ENCODE measurements around the gene SLC10A6. TPM values are rescaled to one million over a fixed set of nuclear protein-coding genes. Genes with fewer than 3 reads are reported as not detected.
"Not testable (repeated sequence)": the region's sequence is repeated elsewhere in the genome, so short reads cannot be mapped to it uniquely, and the experiment has no call there.

The SLC10A6 gene
- total and polyA plus RNA-seq, 2 donors, result 0.05 to 0.16 TPM

- Histone ChIP-seq H3K9me3 (ENCODE audit: control insufficient read depth in 2 of 2, insufficient read depth in 1 of 2, low read length in 1 of 2) (no peaks in the 10 kb centered on the region), H3K4me1 (ENCODE audit: control insufficient read depth in 2 of 2, insufficient read depth in 2 of 2, low read length in 2 of 2) (peaks cover 5 to 8% of the 10 kb centered on the region in 2 donors), H3K36me3 (ENCODE audit: control insufficient read depth in 2 of 2, insufficient read depth in 2 of 2, low read length in 1 of 2) (no peaks in the 10 kb centered on the region), H3K27me3 (ENCODE audit: control insufficient read depth in 2 of 2, insufficient read depth in 1 of 2, low read length in 1 of 2) (peaks cover 0 to 13% of the 10 kb centered on the region in 2 donors), H3K27ac (ENCODE audit: low read depth in 1 of 2, low read length in 1 of 2) (no peak overlapping the region), H3K4me3 (ENCODE audit: low read length in 2 of 2) (no peak overlapping the region)
- DNase-seq (ENCODE audit: low read depth in 6 of 9, low spot score in 9 of 9), result no peak
- 95% methylated on average over 7 of the region's 7 CpGs for WGBS
Observed at GRCh38 chr4:86890790-86891189, 41.6 kb upstream of the SLC10A6 start.

GRCh38 chr4:86879641-86880040, 30.5 kb upstream of the SLC10A6 start:
- Histone ChIP-seq H3K27me3 (ENCODE audit: control insufficient read depth in 2 of 2, insufficient read depth in 1 of 2, low read length in 1 of 2) (no peaks in the 10 kb centered on the region), H3K4me3 (ENCODE audit: low read length in 2 of 2) (no peak overlapping the region), H3K9me3 (ENCODE audit: control insufficient read depth in 2 of 2, insufficient read depth in 1 of 2, low read length in 1 of 2) (peaks cover 0 to 5% of the 10 kb centered on the region in 2 donors), H3K36me3 (ENCODE audit: control insufficient read depth in 2 of 2, insufficient read depth in 2 of 2, low read length in 1 of 2) (no peaks in the 10 kb centered on the region), H3K4me1 (ENCODE audit: control insufficient read depth in 2 of 2, insufficient read depth in 2 of 2, low read length in 2 of 2) (no peaks in the 10 kb centered on the region), H3K27ac (ENCODE audit: low read depth in 1 of 2, low read length in 1 of 2) (no peak overlapping the region)
- 89% methylated on average over 1 of the region's 1 CpG for WGBS
- DNase-seq (ENCODE audit: low read depth in 6 of 9, low spot score in 9 of 9), result no peak

GRCh38 chr4:86878640-86879039, 29.5 kb upstream of the SLC10A6 start:
- Histone ChIP-seq H3K4me1 (ENCODE audit: control insufficient read depth in 2 of 2, insufficient read depth in 2 of 2, low read length in 2 of 2) (no peaks in the 10 kb centered on the region), H3K36me3 (ENCODE audit: control insufficient read depth in 2 of 2, insufficient read depth in 2 of 2, low read length in 1 of 2) (no peaks in the 10 kb centered on the region), H3K27ac (ENCODE audit: low read depth in 1 of 2, low read length in 1 of 2) (no peak overlapping the region), H3K27me3 (ENCODE audit: control insufficient read depth in 2 of 2, insufficient read depth in 1 of 2, low read length in 1 of 2) (no peaks in the 10 kb centered on the region), H3K9me3 (ENCODE audit: control insufficient read depth in 2 of 2, insufficient read depth in 1 of 2, low read length in 1 of 2) (peaks cover 0 to 5% of the 10 kb centered on the region in 2 donors), H3K4me3 (ENCODE audit: low read length in 2 of 2) (no peak overlapping the region)
- no peak for DNase-seq (ENCODE audit: low read depth in 6 of 9, low spot score in 9 of 9)
- 97% methylated on average over 2 of the region's 2 CpGs for WGBS

GRCh38 chr4:86876894-86877685, 27.9 kb upstream of the SLC10A6 start:
- no peak overlapping the region for H3K27ac ChIP-seq (ENCODE audit: low read depth in 1 of 2, low read length in 1 of 2)
- 97% methylated on average over 4 of the region's 4 CpGs for WGBS
- H3K4me3 ChIP-seq (ENCODE audit: low read length in 2 of 2), result no peak overlapping the region
- no peak for DNase-seq (ENCODE audit: low read depth in 6 of 9, low spot score in 9 of 9)
- peaks cover 0 to 5% of the 10 kb centered on the region in 2 donors for H3K9me3 ChIP-seq (ENCODE audit: control insufficient read depth in 2 of 2, insufficient read depth in 1 of 2, low read length in 1 of 2)
- H3K27me3 ChIP-seq (ENCODE audit: control insufficient read depth in 2 of 2, insufficient read depth in 1 of 2, low read length in 1 of 2), result no peaks in the 10 kb centered on the region
- H3K36me3 ChIP-seq (ENCODE audit: control insufficient read depth in 2 of 2, insufficient read depth in 2 of 2, low read length in 1 of 2), result no peaks in the 10 kb centered on the region
- no peaks in the 10 kb centered on the region for H3K4me1 ChIP-seq (ENCODE audit: control insufficient read depth in 2 of 2, insufficient read depth in 2 of 2, low read length in 2 of 2)

- not testable (repeated sequence) for H3K4me3 ChIP-seq (ENCODE audit: low read length in 2 of 2); H3K4me1 ChIP-seq (ENCODE audit: control insufficient read depth in 2 of 2, insufficient read depth in 2 of 2, low read length in 2 of 2); H3K27me3 ChIP-seq (ENCODE audit: control insufficient read depth in 2 of 2, insufficient read depth in 1 of 2, low read length in 1 of 2); DNase-seq (ENCODE audit: low read depth in 6 of 9, low spot score in 9 of 9); H3K27ac ChIP-seq (ENCODE audit: low read depth in 1 of 2, low read length in 1 of 2); H3K9me3 ChIP-seq (ENCODE audit: control insufficient read depth in 2 of 2, insufficient read depth in 1 of 2, low read length in 1 of 2); H3K36me3 ChIP-seq (ENCODE audit: control insufficient read depth in 2 of 2, insufficient read depth in 2 of 2, low read length in 1 of 2)
- WGBS, result 96% methylated on average over 4 of the region's 4 CpGs
Observed at GRCh38 chr4:86875436-86875835, 26.3 kb upstream of the SLC10A6 start.

- DNase-seq (ENCODE audit: low read depth in 6 of 9, low spot score in 9 of 9), result no peak
- Histone ChIP-seq H3K9me3 (ENCODE audit: control insufficient read depth in 2 of 2, insufficient read depth in 1 of 2, low read length in 1 of 2) (no peaks in the 10 kb centered on the region), H3K27me3 (ENCODE audit: control insufficient read depth in 2 of 2, insufficient read depth in 1 of 2, low read length in 1 of 2) (no peaks in the 10 kb centered on the region), H3K27ac (ENCODE audit: low read depth in 1 of 2, low read length in 1 of 2) (no peak overlapping the region), H3K36me3 (ENCODE audit: control insufficient read depth in 2 of 2, insufficient read depth in 2 of 2, low read length in 1 of 2) (no peaks in the 10 kb centered on the region), H3K4me3 (ENCODE audit: low read length in 2 of 2) (no peak overlapping the region), H3K4me1 (ENCODE audit: control insufficient read depth in 2 of 2, insufficient read depth in 2 of 2, low read length in 2 of 2) (no peaks in the 10 kb centered on the region)
- WGBS, result 93% methylated on average over 4 of the region's 4 CpGs
Observed at GRCh38 chr4:86872135-86872534, 23.0 kb upstream of the SLC10A6 start.

- no peak for DNase-seq (ENCODE audit: low read depth in 6 of 9, low spot score in 9 of 9)
- no peaks in the 10 kb centered on the region for H3K9me3 ChIP-seq (ENCODE audit: control insufficient read depth in 2 of 2, insufficient read depth in 1 of 2, low read length in 1 of 2)
- H3K4me1 ChIP-seq (ENCODE audit: control insufficient read depth in 2 of 2, insufficient read depth in 2 of 2, low read length in 2 of 2), result no peaks in the 10 kb centered on the region
- H3K27ac ChIP-seq (ENCODE audit: low read depth in 1 of 2, low read length in 1 of 2), result no peak overlapping the region
- H3K27me3 ChIP-seq (ENCODE audit: control insufficient read depth in 2 of 2, insufficient read depth in 1 of 2, low read length in 1 of 2), result no peaks in the 10 kb centered on the region
- H3K36me3 ChIP-seq (ENCODE audit: control insufficient read depth in 2 of 2, insufficient read depth in 2 of 2, low read length in 1 of 2), result no peaks in the 10 kb centered on the region
- no peak overlapping the region for H3K4me3 ChIP-seq (ENCODE audit: low read length in 2 of 2)
- 53% methylated on average over 9 of the region's 9 CpGs for WGBS
Observed at GRCh38 chr4:86870442-86871069, 21.4 kb upstream of the SLC10A6 start.

- Histone ChIP-seq H3K36me3 (ENCODE audit: control insufficient read depth in 2 of 2, insufficient read depth in 2 of 2, low read length in 1 of 2) (no peaks in the 10 kb centered on the region), H3K4me1 (ENCODE audit: control insufficient read depth in 2 of 2, insufficient read depth in 2 of 2, low read length in 2 of 2) (no peaks in the 10 kb centered on the region), H3K9me3 (ENCODE audit: control insufficient read depth in 2 of 2, insufficient read depth in 1 of 2, low read length in 1 of 2) (no peaks in the 10 kb centered on the region), H3K4me3 (ENCODE audit: low read length in 2 of 2) (no peak overlapping the region), H3K27ac (ENCODE audit: low read depth in 1 of 2, low read length in 1 of 2) (no peak overlapping the region), H3K27me3 (ENCODE audit: control insufficient read depth in 2 of 2, insufficient read depth in 1 of 2, low read length in 1 of 2) (no peaks in the 10 kb centered on the region)
- DNase-seq (ENCODE audit: low read depth in 6 of 9, low spot score in 9 of 9), result no peak
- WGBS, result 98% methylated on average over 8 of the region's 8 CpGs
Observed at GRCh38 chr4:86857341-86858052, 8.3 kb upstream of the SLC10A6 start.

GRCh38 chr4:86856896-86857295, 7.7 kb upstream of the SLC10A6 start:
- WGBS, result 99% methylated on average over 1 of the region's 1 CpG
- Histone ChIP-seq H3K36me3 (ENCODE audit: control insufficient read depth in 2 of 2, insufficient read depth in 2 of 2, low read length in 1 of 2) (no peaks in the 10 kb centered on the region), H3K27me3 (ENCODE audit: control insufficient read depth in 2 of 2, insufficient read depth in 1 of 2, low read length in 1 of 2) (no peaks in the 10 kb centered on the region), H3K4me3 (ENCODE audit: low read length in 2 of 2) (no peak overlapping the region), H3K9me3 (ENCODE audit: control insufficient read depth in 2 of 2, insufficient read depth in 1 of 2, low read length in 1 of 2) (no peaks in the 10 kb centered on the region), H3K4me1 (ENCODE audit: control insufficient read depth in 2 of 2, insufficient read depth in 2 of 2, low read length in 2 of 2) (no peaks in the 10 kb centered on the region), H3K27ac (ENCODE audit: low read depth in 1 of 2, low read length in 1 of 2) (no peak overlapping the region)
- DNase-seq (ENCODE audit: low read depth in 6 of 9, low spot score in 9 of 9), result no peak

All from thymus (tissue), 11 donors.